Adrenal gland (tissue), 12 donors: ENCODE data around the gene CFAP97D1. TPM values are rescaled to one million over a fixed set of nuclear protein-coding genes. Genes with fewer than 3 reads are reported as not detected.

Experiments
- DNase-seq, 7 donors: peaks; one replicate each; pipeline ENCODE4 v3.0.0-alpha.2; 2019 to 2020
- H3K27ac ChIP-seq, 5 donors: fragments of 200-600 bp; sonication (generic) in 4 of 5; 1 replicate in 3 of 5; 2 replicates in 2 of 5; pipeline versions ENCODE4 v1.5.1 to v1.8.0; 2016 to 2020; ENCODE audit warnings: mild to moderate bottlenecking in 1 of 5
- H3K27me3 ChIP-seq: fragments of 200-600 bp; 2 replicates; pipeline ENCODE4 v1.8.0; 2021
- H3K36me3 ChIP-seq, 2 donors: fragments of 200-600 bp; replicated peaks in 1 of 2; 1 replicate in 1 of 2; 2 replicates in 1 of 2; pipeline versions ENCODE4 v1.5.1 to v1.8.0; 2018 to 2022
- H3K4me1 ChIP-seq, 2 donors: fragments of 200-600 bp; replicated peaks in 1 of 2; 1 replicate in 1 of 2; 2 replicates in 1 of 2; pipeline versions ENCODE4 v1.5.1 to v1.8.0; 2018 to 2021
- H3K4me3 ChIP-seq, 4 donors: fragments of 200-600 bp; sonication (generic) in 3 of 4; one replicate each; pipeline ENCODE4 v1.5.1; 2016 to 2018
- H3K9me3 ChIP-seq, 3 donors: fragments of 200-600 bp; sonication (generic) in 1 of 3; replicated peaks in 1 of 3; 1 replicate in 2 of 3; 2 replicates in 1 of 3; pipeline versions ENCODE4 v1.5.1 to v1.8.0; 2016 to 2021
- POLR2A ChIP-seq, 2 donors: fragments of 450-650 bp; IDR thresholded peaks; one replicate each; pipeline ENCODE4 v1.6.1; 2017; ENCODE audit warnings: antibody characterized with exemption in 2 of 2, mild to moderate bottlenecking in 2 of 2, moderate library complexity in 1 of 2
- WGBS, 4 donors: extraction: QIAGEN DNeasy Blood & Tissue Kit in 2 of 4; methylation state at CpG; one replicate each; pipeline versions ENCODE4 v1.1.5 to v1.1.7; 2013 to 2017; 5-methylcytosine and 5-hydroxymethylcytosine counted together
- intact Hi-C, 2 donors: fragments of 100-400 bp; cut with DNase I; formaldehyde crosslinking; loops; one replicate each; pipeline versions ENCODE4 v1.14.1 to v1.15.0; 2022 to 2023
- polyA plus RNA-seq, 3 donors: library from polyadenylated mRNA; stranded (reverse); fragments of 200-250 nt in 2 of 3; fragments of 350-450 nt in 1 of 3; fragmentation: Illumina TruSeq in 1 of 3; extraction: RNeasy Lipid Tissue Mini Kit (QIAGEN cat#74804) in 1 of 3; gene quantifications; one replicate each; pipeline ENCODE4 v1.2.3, GENCODE V29; 2013 to 2014
- total RNA-seq, 9 donors: library from RNA; depleted of rRNA in 4 of 9; stranded (reverse); fragments of >200 nt in 4 of 9; fragments of 120-200 nt in 1 of 9; fragmentation: NEBNext Ultra II Directional in 1 of 9; extraction: Animal tissue kit (Norgen Biotek cat#: 25700) in 1 of 9; gene quantifications; one replicate each; pipeline versions ENCODE4 v1.1.0 to v1.2.4, GENCODE V29; 2013 to 2023
- TF ChIP-seq, protein P1 (sequence below), 6 experiments: fragments of 450-650 bp in 4 of 6; fragments of 200-600 bp in 2 of 6; sonication (generic) in 1 of 6; IDR thresholded peaks; 1 replicate in 5 of 6; 2 replicates in 1 of 6; pipeline versions ENCODE4 v1.5.1 to v1.8.0; 2016 to 2021; ENCODE audit warnings: antibody characterized with exemption in 6 of 6, mild to moderate bottlenecking in 2 of 6, moderate library complexity in 1 of 6
- donor health status: healthy with polysubstance abuse.
- donor health status: Bipolar disorder and iron deficiency.
- donor health status: DM: yes; HTN: yes; CAD: no.
- donor health status: DM: no; HTN: no; CAD: no.
- donor health status: DM: no; HTN: no; CAD: no.
- donor health status: DM: yes; HTN: yes; CAD: no.

The CFAP97D1 gene
- total and polyA plus RNA-seq, 12 donors = under 0.01 to 0.28 TPM; not detected in 10

DNA sequence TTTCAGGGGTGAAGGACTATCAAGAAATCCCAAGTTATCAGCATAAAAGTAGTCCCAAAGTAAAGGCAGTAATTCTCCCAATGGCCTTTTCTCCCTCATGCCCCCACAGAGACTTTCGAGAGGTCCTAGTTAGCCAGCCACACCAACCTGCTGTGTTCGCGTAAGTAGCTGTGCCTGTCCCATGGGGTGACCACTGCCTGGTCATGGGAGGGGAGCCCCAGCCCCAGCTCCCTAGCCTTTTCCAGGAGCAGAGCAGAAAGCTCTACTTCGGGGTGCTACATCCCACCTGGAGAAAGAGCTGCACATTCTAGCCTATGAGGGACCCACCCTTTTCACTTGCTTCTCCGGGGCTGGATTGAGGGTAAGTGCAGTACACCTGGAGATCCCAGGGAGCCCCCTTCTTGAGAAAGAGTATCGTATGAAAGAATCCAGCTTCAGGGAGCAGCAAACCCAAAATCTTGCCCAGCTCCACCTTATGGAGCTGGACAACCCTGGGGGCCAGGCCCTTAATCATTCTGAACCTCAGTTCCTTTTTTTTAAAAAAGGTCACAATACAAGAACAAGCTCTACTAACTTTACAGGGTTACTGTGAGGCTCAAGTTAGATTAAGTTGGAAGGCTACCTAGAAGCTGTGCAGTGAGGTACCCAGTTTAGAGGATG lies 13.1 kb upstream of the CFAP97D1 start:
- no peak overlapping the region for H3K4me3 ChIP-seq
- H3K9me3 ChIP-seq = no peaks in the 10 kb centered on the region
- H3K27me3 ChIP-seq = no peaks in the 10 kb centered on the region
- peak in 1 of 7 donors; percentile 39 for DNase-seq
- intact Hi-C loops = loop anchor here in 1 of 2 donors (10.0 kb wide), 1 partner anchor 78 kb away; the partner anchor contains the start of gene CD300LG
- WGBS, 4 donors = 78 to 87% (median 84%) methylated on average over 6 of the region's 6 CpGs
- peaks cover 0 to 43% of the 10 kb centered on the region in 2 donors for H3K36me3 ChIP-seq
- peaks cover 0 to 9% of the 10 kb centered on the region in 2 donors for H3K4me1 ChIP-seq
- no peak for TF ChIP-seq POLR2A (IDR thresholded peaks at IDR 0.05)
- TF ChIP-seq, protein P1, sequence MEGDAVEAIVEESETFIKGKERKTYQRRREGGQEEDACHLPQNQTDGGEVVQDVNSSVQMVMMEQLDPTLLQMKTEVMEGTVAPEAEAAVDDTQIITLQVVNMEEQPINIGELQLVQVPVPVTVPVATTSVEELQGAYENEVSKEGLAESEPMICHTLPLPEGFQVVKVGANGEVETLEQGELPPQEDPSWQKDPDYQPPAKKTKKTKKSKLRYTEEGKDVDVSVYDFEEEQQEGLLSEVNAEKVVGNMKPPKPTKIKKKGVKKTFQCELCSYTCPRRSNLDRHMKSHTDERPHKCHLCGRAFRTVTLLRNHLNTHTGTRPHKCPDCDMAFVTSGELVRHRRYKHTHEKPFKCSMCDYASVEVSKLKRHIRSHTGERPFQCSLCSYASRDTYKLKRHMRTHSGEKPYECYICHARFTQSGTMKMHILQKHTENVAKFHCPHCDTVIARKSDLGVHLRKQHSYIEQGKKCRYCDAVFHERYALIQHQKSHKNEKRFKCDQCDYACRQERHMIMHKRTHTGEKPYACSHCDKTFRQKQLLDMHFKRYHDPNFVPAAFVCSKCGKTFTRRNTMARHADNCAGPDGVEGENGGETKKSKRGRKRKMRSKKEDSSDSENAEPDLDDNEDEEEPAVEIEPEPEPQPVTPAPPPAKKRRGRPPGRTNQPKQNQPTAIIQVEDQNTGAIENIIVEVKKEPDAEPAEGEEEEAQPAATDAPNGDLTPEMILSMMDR (IDR thresholded peaks at IDR 0.05) = no peak
- no peak overlapping the region for H3K27ac ChIP-seq

DNA sequence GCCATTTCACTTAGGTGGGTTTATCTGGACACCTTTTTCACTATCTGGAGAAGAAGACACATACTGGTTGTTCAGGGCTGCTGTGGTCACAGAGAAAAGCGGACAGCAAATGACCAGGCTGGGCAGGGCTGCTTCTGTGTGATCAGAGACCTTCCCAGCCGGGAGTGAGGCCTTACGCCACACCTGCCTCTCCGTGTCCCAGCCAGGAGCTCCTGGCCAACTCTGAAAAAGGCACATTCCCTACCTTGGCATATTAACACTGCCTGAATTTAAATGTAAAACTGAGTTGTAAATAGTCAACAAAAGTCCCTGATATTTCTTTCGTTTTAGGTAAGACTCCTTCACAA lies 12.5 kb upstream of the CFAP97D1 start:
- Histone ChIP-seq H3K27ac (no peak overlapping the region), H3K4me1 (peaks cover 0 to 14% of the 10 kb centered on the region in 2 donors), H3K9me3 (no peaks in the 10 kb centered on the region), H3K27me3 (no peaks in the 10 kb centered on the region), H3K4me3 (no peak overlapping the region), H3K36me3 (peaks cover 0 to 48% of the 10 kb centered on the region in 2 donors)
- no peak for TF ChIP-seq POLR2A (IDR thresholded peaks at IDR 0.05)
- TF ChIP-seq, protein P1 (IDR thresholded peaks at IDR 0.05) = no peak
- 74 to 82% (median 78%) methylated on average over 5 of the region's 5 CpGs for WGBS, 4 donors
- intact Hi-C loops = loop anchor here in 1 of 2 donors (10.0 kb wide), 1 partner anchor 77 kb away; the partner anchor contains the start of gene CD300LG
- DNase-seq = peak in 1 of 7 donors; percentile 50

DNA sequence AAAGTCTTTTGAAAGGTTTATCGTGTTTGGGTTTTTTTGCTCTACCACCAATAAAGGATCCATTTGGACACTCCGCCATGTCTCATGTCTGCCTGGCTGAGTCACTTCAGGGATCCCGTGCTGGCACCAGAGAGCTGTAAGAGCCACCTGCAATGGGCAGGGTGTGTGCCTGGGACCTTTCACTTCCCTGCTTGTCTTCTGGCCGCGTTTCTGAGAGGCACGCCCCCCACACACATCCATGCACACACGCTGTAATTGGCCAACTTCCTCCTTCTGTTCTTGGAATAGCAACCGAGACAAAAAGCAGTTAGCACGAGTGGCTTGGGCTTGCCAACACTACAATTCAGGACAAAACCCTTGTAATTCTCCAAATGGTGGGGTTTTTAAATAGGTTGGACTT lies 11.9 kb upstream of the CFAP97D1 start:
- peak overlapping the region in 1 of 5 donors; percentile 36 for H3K27ac ChIP-seq
- TF ChIP-seq, protein P1 (IDR thresholded peaks at IDR 0.05) = no peak
- no peak for TF ChIP-seq POLR2A (IDR thresholded peaks at IDR 0.05)
- intact Hi-C loops = loop anchor here in 1 of 2 donors (10.0 kb wide), 1 partner anchor 76 kb away; the partner anchor contains the start of gene CD300LG
- DNase-seq = peak in 4 of 7 donors; percentile 40 to 63 (median 54)
- H3K27me3 ChIP-seq = no peaks in the 10 kb centered on the region
- 56 to 83% (median 62%) methylated on average over 9 of the region's 9 CpGs for WGBS, 4 donors
- H3K9me3 ChIP-seq = no peaks in the 10 kb centered on the region
- no peak overlapping the region for H3K4me3 ChIP-seq
- H3K36me3 ChIP-seq = peaks cover 0 to 55% of the 10 kb centered on the region in 2 donors
- H3K4me1 ChIP-seq = peaks cover 0 to 18% of the 10 kb centered on the region in 2 donors

DNA sequence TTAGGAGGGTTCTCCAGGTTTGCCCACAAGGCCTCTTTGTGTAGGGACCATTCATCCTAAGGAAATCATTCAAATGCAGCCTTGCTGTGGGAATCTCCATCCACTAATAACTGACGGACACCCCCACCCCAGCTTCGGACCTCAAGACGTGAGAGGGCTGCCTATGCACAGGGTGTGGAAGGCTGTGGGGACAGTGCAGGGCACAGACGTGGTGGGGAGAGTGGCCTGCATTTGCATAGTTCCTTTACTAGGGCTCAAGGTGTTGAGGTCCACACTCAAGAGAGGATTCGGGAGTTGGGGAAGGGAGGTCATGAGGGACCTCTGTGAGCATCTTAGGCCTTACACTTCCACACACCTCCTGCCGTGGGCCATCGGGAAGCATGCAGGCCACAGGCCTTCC lies 11.3 kb upstream of the CFAP97D1 start:
- Histone ChIP-seq H3K27ac (peak overlapping the region in 2 of 5 donors; percentile 36 to 41), H3K36me3 (peaks cover 0 to 61% of the 10 kb centered on the region in 2 donors), H3K4me3 (no peak overlapping the region), H3K9me3 (no peaks in the 10 kb centered on the region), H3K27me3 (no peaks in the 10 kb centered on the region), H3K4me1 (peaks cover 0 to 18% of the 10 kb centered on the region in 2 donors)
- WGBS, 4 donors = 85 to 89% (median 87%) methylated on average over 7 of the region's 7 CpGs
- DNase-seq = no peak
- intact Hi-C loops = loop anchor here in 1 of 2 donors (10.0 kb wide), 1 partner anchor 76 kb away; the partner anchor contains the start of gene CD300LG
- TF ChIP-seq, protein P1 (IDR thresholded peaks at IDR 0.05) = no peak
- no peak for TF ChIP-seq POLR2A (IDR thresholded peaks at IDR 0.05)
